Prostate gland (tissue), 2 donors: ENCODE data around the gene SPRED2. TPM values are rescaled to one million over a fixed set of nuclear protein-coding genes. Genes with fewer than 3 reads are reported as not detected.
A peak's percentile ranks its signal among the peaks of the same experiment; 100 is the strongest.

Source experiments
- DNase-seq: peaks from one replicate; pipeline ENCODE4 v3.0.0-alpha.2; 2019; ENCODE audit warnings: low spot score
- H3K27ac ChIP-seq, 2 donors: fragments of 200-600 bp; sonication (generic); 2 replicates each; pipeline ENCODE4 v1.5.1; 2017 to 2019
- H3K27me3 ChIP-seq: fragments of 200-600 bp; sonication (generic); replicated peaks from 2 replicates; pipeline ENCODE4 v1.5.1; 2019; ENCODE audit not compliant: insufficient read depth
- H3K36me3 ChIP-seq, 2 donors: fragments of 200-600 bp; sonication (generic); 1 replicate in 1 of 2; 2 replicates in 1 of 2; pipeline versions ENCODE4 v1.5.1 to v1.8.1; 2017 to 2019
- H3K4me1 ChIP-seq: fragments of 200-600 bp; sonication (generic); replicated peaks from 2 replicates; pipeline ENCODE4 v1.5.1; 2019
- H3K4me3 ChIP-seq, 2 donors: fragments of 200-600 bp; sonication (generic); 2 replicates each; pipeline ENCODE4 v1.5.1; 2017 to 2019
- H3K9me3 ChIP-seq: fragments of 200-600 bp; sonication (generic); 2 replicates; pipeline ENCODE4 v1.5.1; 2017
- POLR2A ChIP-seq: fragments of 450-650 bp; IDR thresholded peaks from one replicate; pipeline ENCODE4 v1.6.1; 2016; ENCODE audit warnings: antibody characterized with exemption, mild to moderate bottlenecking
- POLR2AphosphoS5 ChIP-seq: sonication (generic); formaldehyde crosslinking; IDR thresholded peaks from one replicate; pipeline ENCODE4 v1.6.1; 2017; ENCODE audit warnings: antibody characterized with exemption
- WGBS: methylation state at CpG from one replicate; pipeline ENCODE4 v1.1.5; 2018; 5-methylcytosine and 5-hydroxymethylcytosine counted together
- intact Hi-C: fragments of 100-400 bp; cut with DNase I; formaldehyde crosslinking; loops from one replicate; pipeline ENCODE4 v1.14.2; 2022
- total RNA-seq, 2 donors: library from RNA; depleted of rRNA; stranded (reverse); fragments of >200 nt; gene quantifications; one replicate each; pipeline ENCODE4 v1.1.0, GENCODE V29; 2016
- TF ChIP-seq, protein P1 (sequence below), 4 experiments: fragments of 200-600 bp in 2 of 4; fragments of 450-650 bp in 2 of 4; sonication (generic) in 2 of 4; IDR thresholded peaks; 1 replicate in 3 of 4; 2 replicates in 1 of 4; pipeline ENCODE4 v1.5.1; 2016 to 2019; ENCODE audit warnings: antibody characterized with exemption in 4 of 4, mild to moderate bottlenecking in 2 of 4, moderate library complexity in 2 of 4

Gene SPRED2
- total RNA-seq, 2 donors from 2014 or later, result 23.7 to 27.1 TPM

DNA sequence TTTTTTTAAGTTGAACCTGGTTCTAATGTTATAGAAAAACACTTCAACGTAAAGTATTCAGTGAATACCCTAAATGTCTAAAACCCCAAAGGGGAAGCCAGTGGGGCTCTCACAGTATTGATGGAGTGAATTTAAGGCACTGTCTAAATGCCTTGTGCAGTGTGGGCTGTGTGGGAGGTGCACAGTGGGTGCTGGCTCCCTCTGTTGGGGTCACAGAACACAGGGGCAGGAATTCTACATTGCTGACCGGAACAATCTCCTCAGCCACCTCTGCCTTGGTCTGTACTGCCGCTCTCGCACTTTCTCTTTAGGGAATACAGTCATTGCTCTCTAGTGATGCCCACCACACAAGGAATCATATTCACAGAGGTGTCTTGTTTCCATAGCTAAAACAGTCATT lies 45.4 kb downstream of the SPRED2 start:
- Histone ChIP-seq H3K27ac (no peak overlapping the region), H3K4me3 (no peak overlapping the region), H3K9me3 (no peaks in the 10 kb centered on the region), H3K4me1 (peaks cover 24% of the 10 kb centered on the region), H3K36me3 (no peaks in the 10 kb centered on the region), H3K27me3 (no peaks in the 10 kb centered on the region)
- DNase-seq, result no peak
- TF ChIP-seq, protein P1, sequence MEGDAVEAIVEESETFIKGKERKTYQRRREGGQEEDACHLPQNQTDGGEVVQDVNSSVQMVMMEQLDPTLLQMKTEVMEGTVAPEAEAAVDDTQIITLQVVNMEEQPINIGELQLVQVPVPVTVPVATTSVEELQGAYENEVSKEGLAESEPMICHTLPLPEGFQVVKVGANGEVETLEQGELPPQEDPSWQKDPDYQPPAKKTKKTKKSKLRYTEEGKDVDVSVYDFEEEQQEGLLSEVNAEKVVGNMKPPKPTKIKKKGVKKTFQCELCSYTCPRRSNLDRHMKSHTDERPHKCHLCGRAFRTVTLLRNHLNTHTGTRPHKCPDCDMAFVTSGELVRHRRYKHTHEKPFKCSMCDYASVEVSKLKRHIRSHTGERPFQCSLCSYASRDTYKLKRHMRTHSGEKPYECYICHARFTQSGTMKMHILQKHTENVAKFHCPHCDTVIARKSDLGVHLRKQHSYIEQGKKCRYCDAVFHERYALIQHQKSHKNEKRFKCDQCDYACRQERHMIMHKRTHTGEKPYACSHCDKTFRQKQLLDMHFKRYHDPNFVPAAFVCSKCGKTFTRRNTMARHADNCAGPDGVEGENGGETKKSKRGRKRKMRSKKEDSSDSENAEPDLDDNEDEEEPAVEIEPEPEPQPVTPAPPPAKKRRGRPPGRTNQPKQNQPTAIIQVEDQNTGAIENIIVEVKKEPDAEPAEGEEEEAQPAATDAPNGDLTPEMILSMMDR (IDR thresholded peaks at IDR 0.05), result no peak
- TF ChIP-seq POLR2AphosphoS5, result no peak
- no peak for TF ChIP-seq POLR2A
- WGBS, result 100% methylated on average over 4 of the region's 4 CpGs
- intact Hi-C loops, result no loop called here

DNA sequence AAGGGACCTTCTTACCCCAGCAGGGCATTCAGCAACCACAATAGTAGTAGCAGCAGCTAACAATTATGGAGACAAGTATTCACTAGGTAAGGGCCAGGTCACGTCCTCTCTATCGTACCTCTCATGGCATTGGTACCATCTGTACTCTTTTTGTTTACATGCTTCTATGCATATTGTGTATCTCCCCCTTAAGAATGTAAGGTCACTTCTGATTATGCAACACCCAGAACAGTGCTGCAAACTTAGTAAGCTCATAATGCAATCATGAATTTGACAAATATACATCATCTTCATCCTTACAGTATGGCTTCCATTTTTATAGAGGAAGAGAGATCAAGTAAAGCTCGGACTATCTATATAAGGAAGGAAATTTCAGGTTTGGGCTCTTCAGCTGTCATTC lies 46.1 kb downstream of the SPRED2 start:
- intact Hi-C loops, result no loop called here
- Histone ChIP-seq H3K4me3 (no peak overlapping the region), H3K9me3 (no peaks in the 10 kb centered on the region), H3K27me3 (no peaks in the 10 kb centered on the region), H3K36me3 (no peaks in the 10 kb centered on the region), H3K4me1 (peaks cover 24% of the 10 kb centered on the region), H3K27ac (no peak overlapping the region)
- TF ChIP-seq, protein P1 (IDR thresholded peaks at IDR 0.05), result no peak
- no peak for TF ChIP-seq POLR2A
- TF ChIP-seq POLR2AphosphoS5, result no peak
- no peak for DNase-seq
- WGBS, result 42% methylated on average over 3 of the region's 3 CpGs

DNA sequence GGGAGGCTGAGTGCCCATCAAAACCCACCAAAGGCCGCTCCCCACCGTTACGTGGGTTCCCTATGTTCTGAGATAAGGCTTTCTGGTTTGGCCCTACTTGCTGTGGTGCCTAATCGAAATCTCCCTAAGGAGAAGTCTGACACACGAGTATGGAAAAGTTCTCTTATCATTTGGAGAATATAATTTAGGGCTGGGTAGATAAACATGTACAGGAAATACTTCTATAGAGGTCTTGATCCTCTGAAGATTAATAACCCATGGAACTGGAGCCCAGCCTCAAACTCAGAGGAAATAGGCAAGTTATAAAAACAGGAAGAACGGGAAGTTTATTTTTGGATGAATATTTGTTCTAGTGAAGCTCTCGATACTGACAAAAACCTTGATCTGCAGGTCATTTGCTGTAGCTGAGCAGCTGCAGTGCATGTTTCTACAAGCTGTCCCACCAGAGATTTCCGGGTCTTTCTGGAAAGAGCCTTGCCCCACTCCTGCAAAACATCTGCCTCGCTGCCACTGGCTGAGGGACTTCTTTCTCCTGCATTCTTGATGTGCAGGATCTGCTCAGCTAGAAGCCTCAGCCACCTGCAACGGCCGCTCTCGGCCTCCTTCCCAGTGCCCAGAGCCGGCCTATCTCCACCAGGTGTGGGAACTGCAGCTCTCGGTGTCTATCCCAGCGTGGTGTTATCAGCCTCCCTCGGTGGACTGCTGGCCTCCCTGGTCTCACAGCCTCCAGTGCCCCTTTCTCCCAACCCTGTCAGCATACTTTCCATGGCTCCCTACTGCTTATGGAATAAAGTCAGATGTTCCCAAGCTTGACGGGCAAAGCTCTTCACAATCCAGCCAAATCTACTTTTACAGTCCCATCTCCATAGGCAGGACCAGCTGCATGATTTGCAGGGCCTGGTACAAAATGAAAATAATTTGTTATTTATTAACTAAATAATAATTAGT lies 48.6 kb downstream of the SPRED2 start:
- intact Hi-C loops, result no loop called here
- TF ChIP-seq, protein P1 (IDR thresholded peaks at IDR 0.05), result no peak
- TF ChIP-seq POLR2A, result no peak
- peak; percentile 69 for TF ChIP-seq POLR2AphosphoS5
- H3K27me3 ChIP-seq, result no peaks in the 10 kb centered on the region
- H3K36me3 ChIP-seq, result no peaks in the 10 kb centered on the region
- no peak overlapping the region for H3K4me3 ChIP-seq
- 38% methylated on average over 17 of the region's 17 CpGs for WGBS
- no peaks in the 10 kb centered on the region for H3K9me3 ChIP-seq
- H3K27ac ChIP-seq, result peak overlapping the region; percentile 78 to 82
- DNase-seq, result peak; percentile 41
- peaks cover 24% of the 10 kb centered on the region for H3K4me1 ChIP-seq

DNA sequence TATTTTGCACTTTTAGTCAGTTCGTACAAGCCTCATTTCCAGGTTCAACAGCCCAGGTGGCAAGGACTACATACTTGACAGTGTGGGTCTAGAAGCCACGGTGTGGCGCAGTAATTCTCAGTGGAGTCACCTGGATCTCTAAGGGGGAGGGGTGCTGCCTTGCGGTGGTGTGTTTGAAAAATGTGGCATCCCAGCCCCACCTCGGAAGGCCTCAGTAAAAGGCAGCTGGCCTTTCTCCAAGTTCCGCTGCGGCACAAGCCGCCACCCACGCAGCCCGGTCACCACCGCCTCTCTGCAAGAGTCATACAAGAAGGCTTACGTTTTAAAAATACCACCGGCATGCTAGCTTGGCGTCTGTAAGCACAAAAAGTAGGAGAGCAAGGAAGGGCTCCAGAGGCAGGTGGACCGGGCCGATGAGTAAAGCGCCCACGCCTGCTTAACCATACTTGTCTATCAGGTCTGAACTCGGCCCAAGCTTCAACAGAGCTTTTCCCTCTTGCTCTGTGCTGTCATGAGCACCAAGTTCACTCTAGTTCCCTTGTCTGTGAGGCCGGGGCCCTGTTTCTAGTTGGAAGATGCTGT lies 49.5 kb downstream of the SPRED2 start:
- Histone ChIP-seq H3K4me1 (peaks cover 24% of the 10 kb centered on the region), H3K27me3 (no peaks in the 10 kb centered on the region), H3K27ac (peak overlapping the region; percentile 78 to 82), H3K4me3 (no peak overlapping the region), H3K36me3 (no peaks in the 10 kb centered on the region), H3K9me3 (no peaks in the 10 kb centered on the region)
- peak; percentile 83 for DNase-seq
- WGBS, result 14% methylated on average over 20 of the region's 20 CpGs
- TF ChIP-seq POLR2AphosphoS5, result peak; percentile 75
- TF ChIP-seq, protein P1 (IDR thresholded peaks at IDR 0.05), result peak in 3 of 4 experiments; percentile 43 to 51 (median 49)
- peak; percentile 25 for TF ChIP-seq POLR2A
- intact Hi-C loops, result no loop called here
